HG03064 (cell line): ENCODE measurements around the gene CAPN11.
"Not testable (repeated sequence)": the region's sequence is repeated elsewhere in the genome, so short reads cannot be mapped to it uniquely, and the experiment has no call there.

Experiments used
- ATAC-seq: cut with Tn5 transposase; IDR thresholded peaks from one replicate; pipeline ENCODE4 v1.9.1; 2021; ENCODE audit warnings: low read depth; ENCODE audit not compliant: unreplicated experiment

The CAPN11 gene

GRCh38 chr6:44179072-44179536, 20.5 kb downstream of the CAPN11 start:
- ATAC-seq, result no peak

DNA sequence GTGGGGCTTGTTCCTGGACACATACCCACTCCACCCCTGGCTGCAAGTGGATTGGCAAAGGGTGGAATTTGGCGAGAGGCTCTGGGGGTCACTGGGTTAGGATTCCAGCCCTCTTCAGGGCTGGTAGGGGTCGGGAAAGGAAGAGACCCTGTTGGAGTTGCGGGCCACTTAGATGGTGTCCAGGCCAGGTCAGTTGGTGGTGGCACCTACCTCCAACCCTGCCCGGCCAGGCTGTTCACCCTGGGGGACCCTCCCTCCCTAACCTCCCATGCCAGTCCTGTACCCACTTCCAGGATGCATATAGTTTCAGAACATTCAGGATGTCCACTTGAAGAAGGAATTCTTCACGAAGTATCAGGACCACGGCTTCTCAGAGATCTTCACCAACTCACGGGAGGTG, 21.0 kb downstream of the CAPN11 start:
- no peak for ATAC-seq

- ATAC-seq, result no peak
These were observed 21.8 kb downstream of the CAPN11 start for GRCh38 chr6:44180406-44180805.

DNA sequence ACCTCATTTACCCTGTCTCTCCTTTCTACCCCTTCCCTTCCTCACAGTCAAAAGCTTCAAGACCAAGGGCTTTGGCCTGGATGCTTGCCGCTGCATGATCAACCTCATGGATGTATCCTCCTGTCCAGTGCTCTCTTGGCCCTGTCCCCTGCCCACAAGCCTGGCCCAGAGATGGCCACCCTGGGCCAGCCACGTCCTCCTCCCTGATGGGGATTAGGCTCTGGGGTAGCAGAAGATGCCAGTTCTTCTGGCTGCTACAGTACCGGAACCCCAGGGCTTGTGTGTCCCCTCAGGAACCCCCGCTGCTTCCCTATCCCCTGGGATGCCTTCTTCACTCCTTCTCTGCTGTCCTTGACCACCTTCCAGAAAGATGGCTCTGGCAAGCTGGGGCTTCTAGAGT, 22.3 kb downstream of the CAPN11 start:
- no peak for ATAC-seq

DNA sequence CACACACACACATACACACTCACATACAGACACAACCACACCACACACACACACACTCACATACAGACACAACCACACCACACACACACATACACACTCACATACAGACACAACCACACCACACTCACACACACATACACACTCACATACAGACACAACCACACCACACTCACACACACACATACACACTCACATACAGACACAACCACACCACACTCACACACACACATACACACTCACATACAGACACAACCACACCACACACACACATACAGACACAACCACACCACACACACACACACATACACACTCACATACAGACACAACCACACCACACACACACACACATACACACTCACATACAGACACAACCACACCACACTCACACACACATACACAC, 23.2 kb downstream of the CAPN11 start:
- ATAC-seq, result not testable (repeated sequence)

GRCh38 chr6:44182911-44183390, 24.3 kb downstream of the CAPN11 start:
- ATAC-seq, result no peak

DNA sequence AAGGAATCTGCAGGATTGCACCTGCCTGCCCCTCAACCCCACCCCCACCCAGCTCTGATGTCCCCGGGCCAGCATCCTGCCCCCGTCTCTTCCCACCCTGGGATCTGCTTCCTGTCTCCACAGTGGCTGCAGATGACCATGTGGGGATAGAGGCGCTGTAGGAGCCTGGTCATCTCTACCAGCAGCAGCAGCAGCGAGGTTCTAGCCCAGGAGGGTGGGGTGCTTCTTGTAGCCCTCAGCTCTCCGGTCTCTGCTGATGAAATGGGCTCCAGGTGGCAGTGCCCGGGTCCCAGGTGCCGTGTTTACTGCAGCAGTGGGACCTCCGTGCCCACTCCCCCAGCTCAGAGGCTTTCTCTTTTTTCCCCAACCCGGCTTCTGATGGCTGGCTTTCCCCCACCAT, 25.2 kb downstream of the CAPN11 start:
- ATAC-seq, result no peak

- not testable (repeated sequence) for ATAC-seq
These were observed 26.7 kb downstream of the CAPN11 start for GRCh38 chr6:44185356-44185755.

GRCh38 chr6:44185953-44186634, 27.5 kb downstream of the CAPN11 start:
- ATAC-seq, result no peak

DNA sequence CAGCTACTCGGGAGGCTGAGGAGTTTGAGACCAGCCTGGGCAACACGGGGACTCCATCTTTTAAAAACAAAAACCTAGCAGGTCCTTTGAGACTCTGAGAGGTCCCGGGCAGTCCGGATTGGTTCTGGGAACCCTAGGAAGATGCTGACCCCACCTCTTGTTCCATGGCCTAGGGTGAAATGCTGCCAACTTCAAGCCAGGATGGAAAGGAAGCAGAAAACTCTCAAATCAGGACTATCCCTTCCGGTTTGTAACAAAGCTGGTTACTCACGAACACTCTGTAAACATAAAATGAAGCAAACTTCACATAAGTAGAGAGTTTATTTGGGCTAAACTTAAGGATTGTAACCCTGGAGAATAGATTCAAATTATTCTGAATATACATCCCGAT, 28.0 kb downstream of the CAPN11 start:
- no peak for ATAC-seq

DNA sequence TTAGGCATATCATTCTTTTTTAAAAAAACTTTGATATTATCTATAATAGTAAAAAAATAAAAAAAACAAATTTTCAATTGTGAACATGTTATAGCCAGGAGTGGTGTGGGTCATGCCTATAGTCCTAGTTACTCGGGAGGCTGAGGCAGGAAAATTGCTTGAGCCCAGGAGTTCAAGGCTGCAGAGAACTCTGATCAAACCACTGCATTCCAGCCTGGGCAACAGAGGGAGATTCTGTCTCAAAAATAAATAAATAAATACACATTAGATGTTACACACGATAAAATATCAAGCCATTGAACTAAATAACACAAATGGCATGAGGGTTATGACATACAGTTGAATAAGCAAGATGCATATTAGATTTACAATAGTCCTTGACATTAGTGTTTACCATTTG, 30.2 kb downstream of the CAPN11 start:
- ATAC-seq, result no peak

GRCh38 chr6:44189257-44189656, 30.6 kb downstream of the CAPN11 start:
- ATAC-seq, result no peak

- no peak for ATAC-seq
These were observed 32.1 kb downstream of the CAPN11 start for GRCh38 chr6:44190715-44191114.

GRCh38 chr6:44192428-44193041, 33.9 kb downstream of the CAPN11 start:
- ATAC-seq, result no peak

GRCh38 chr6:44193307-44193910, 34.8 kb downstream of the CAPN11 start:
- no peak for ATAC-seq

DNA sequence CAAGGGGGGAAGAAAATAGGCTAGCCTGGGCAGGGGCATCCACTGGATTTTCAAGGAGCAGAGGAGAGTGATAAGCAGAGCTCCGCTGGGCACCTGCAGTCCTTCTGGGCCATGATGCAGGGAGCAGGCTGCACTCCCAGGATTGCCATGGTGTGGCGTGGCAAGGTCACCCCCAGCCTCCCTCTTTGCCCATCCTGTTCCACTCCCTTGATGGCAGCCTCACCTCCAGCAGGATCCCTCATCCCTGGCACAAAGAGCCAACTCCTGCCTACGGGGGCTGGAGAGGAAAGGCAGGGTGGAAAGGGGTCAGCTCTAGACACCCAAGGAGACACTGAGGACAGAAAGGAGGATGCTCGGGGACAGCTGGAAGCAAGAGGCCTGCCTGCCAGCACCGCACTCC, 35.7 kb downstream of the CAPN11 start:
- no peak for ATAC-seq

GRCh38 chr6:44196351-44196750, 37.7 kb downstream of the CAPN11 start:
- not testable (repeated sequence) for ATAC-seq

DNA sequence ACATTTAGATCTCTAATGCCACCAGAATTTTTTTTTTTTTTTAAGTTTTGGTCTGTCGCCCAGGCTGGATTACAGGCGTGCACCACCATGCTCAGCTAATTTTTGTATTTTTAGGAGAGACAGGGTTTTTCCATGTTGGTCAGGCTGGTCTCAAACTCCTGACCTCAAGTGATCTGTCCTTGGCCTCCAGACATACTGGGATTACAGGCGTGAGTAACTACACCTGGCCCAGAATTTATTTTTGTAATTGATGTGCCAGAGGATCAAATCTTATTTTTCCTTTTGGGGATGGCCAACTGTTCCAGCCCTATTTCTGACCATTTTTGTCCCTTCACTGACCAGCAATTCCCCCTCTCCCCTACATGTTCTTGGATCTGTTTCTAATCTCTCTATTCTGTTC, 40.1 kb downstream of the CAPN11 start:
- no peak for ATAC-seq

GRCh38 chr6:44199883-44200282, 41.3 kb downstream of the CAPN11 start:
- ATAC-seq, result no peak

- no peak for ATAC-seq
These were observed 42.6 kb downstream of the CAPN11 start for GRCh38 chr6:44201200-44201599.

- no peak for ATAC-seq
These were observed 43.2 kb downstream of the CAPN11 start for GRCh38 chr6:44201638-44202303.
